HUES64 (cell line): Measurements from ENCODE around the gene PCDHA7.
"Not testable (repeated sequence)": the region's sequence is repeated elsewhere in the genome, so short reads cannot be mapped to it uniquely, and the experiment has no call there.

Source experiments
- H3K27ac ChIP-seq: 2 replicates; pipeline ENCODE4 v1.7.0; 2013; ENCODE audit warnings: low read depth, low read length, inconsistent platforms
- H3K27me3 ChIP-seq: 2 replicates; pipeline ENCODE4 v1.6.1; 2013; ENCODE audit warnings: mild to moderate bottlenecking, low read length; ENCODE audit not compliant: insufficient read depth
- H3K36me3 ChIP-seq: 2 replicates; pipeline ENCODE4 v1.6.1; 2013; ENCODE audit warnings: mild to moderate bottlenecking, low read length; ENCODE audit not compliant: insufficient read depth
- H3K4me1 ChIP-seq: 2 replicates; pipeline ENCODE4 v1.6.1; 2013; ENCODE audit warnings: mild to moderate bottlenecking, low read length, moderate library complexity; ENCODE audit not compliant: insufficient read depth
- H3K4me3 ChIP-seq: 2 replicates; pipeline ENCODE4 v1.5.1; 2013; ENCODE audit warnings: mild to moderate bottlenecking, low read length, moderate library complexity
- H3K9ac ChIP-seq: 2 replicates; pipeline ENCODE4 v1.6.1; 2013; ENCODE audit warnings: mild to moderate bottlenecking, low read depth, low read length
- H3K9me3 ChIP-seq: 2 replicates; pipeline ENCODE4 v1.6.1; 2013; ENCODE audit warnings: low read depth, low read length; ENCODE audit not compliant: insufficient read depth
- WGBS: fragments of 150-250, 120-280 bp; methylation state at CpG from one replicate; pipeline ENCODE4 v1.1.7; 2013; ENCODE audit warnings: missing lambda C conversion rate; 5-methylcytosine and 5-hydroxymethylcytosine counted together

Gene PCDHA7

GRCh38 chr5:140848139-140849102 is 14.4 kb downstream of the PCDHA7 start, which contains the start of gene PCDHA9:
Gene PCDHA9, plus strand, starts transcription at chr5:140848382. Its CDS starts 114 bp downstream, at chr5:140848496.
- H3K27ac ChIP-seq, H3K4me1 ChIP-seq, H3K36me3 ChIP-seq, H3K27me3 ChIP-seq, H3K9me3 ChIP-seq, H3K9ac ChIP-seq: not testable (repeated sequence)
- peak within 1 kb of the TSS; percentile 28 for H3K4me3 ChIP-seq
- 95% methylated on average over 39 of the region's 48 CpGs for WGBS

GRCh38 chr5:140849831-140850634 is 16.0 kb downstream of the PCDHA7 start:
- H3K4me3 ChIP-seq, H3K27ac ChIP-seq, H3K36me3 ChIP-seq, H3K9ac ChIP-seq, H3K27me3 ChIP-seq, H3K9me3 ChIP-seq, H3K4me1 ChIP-seq: not testable (repeated sequence)
- 97% methylated on average over 101 of the region's 101 CpGs for WGBS

DNA sequence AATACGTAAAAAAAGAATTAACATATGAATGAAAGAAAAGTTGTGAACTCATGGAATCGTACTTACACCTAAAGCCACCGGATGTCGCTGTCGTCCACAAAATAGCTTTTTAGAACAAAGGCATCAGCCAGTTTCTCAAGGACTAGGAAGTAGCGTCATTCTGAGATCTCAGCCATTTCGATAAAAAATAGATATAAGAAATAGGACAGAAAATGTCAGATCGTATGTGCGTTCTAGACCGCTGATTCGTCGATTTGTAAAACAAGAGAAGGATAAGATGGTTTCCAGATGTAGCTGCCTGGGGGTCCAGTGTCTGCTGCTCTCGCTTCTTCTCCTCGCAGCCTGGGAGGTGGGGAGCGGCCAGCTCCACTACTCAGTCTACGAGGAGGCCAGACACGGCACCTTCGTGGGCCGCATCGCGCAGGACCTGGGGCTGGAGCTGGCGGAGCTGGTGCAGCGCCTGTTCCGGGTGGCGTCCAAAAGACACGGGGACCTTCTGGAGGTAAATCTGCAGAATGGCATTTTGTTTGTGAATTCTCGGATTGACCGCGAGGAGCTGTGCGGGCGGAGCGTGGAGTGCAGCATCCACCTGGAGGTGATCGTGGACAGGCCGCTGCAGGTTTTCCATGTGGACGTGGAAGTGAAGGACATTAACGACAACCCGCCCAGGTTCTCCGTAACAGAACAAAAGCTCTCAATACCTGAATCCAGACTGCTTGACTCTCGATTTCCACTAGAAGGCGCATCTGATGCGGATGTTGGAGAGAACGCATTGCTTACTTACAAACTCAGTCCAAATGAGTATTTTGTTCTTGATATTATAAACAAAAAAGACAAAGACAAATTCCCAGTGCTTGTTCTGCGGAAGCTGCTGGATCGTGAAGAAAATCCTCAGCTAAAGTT is 22.0 kb downstream of the PCDHA7 start, which contains the start of gene PCDHA10:
Gene PCDHA10 (plus strand): TSS at position 126 of the 903 bp plus-strand sequence. CDS start 152 bp downstream, at position 278.
- 0 out of 2 replicates have a peak, but pooled peaks cover 3% of the 10 kb centered on the region for H3K4me1 ChIP-seq
- no peaks in the 10 kb centered on the region for H3K9me3 ChIP-seq
- peak within 1 kb of the TSS; percentile 70 for H3K9ac ChIP-seq
- H3K4me3 ChIP-seq = peak within 1 kb of the TSS; percentile 56
- WGBS = 92% methylated on average over 44 of the region's 44 CpGs
- no peak within 1 kb of the TSS for H3K27ac ChIP-seq
- H3K36me3 ChIP-seq = no peaks in the 10 kb centered on the region
- H3K27me3 ChIP-seq = no peaks in the 10 kb centered on the region

GRCh38 chr5:140857177-140857986 is 23.3 kb downstream of the PCDHA7 start:
- no peak overlapping the region for H3K27ac ChIP-seq

GRCh38 chr5:140857987-140858240 is 23.8 kb downstream of the PCDHA7 start:
- Histone ChIP-seq H3K9me3 (no peaks in the 10 kb centered on the region), H3K4me1 (0 out of 2 replicates have a peak, but pooled peaks cover 3% of the 10 kb centered on the region), H3K27ac (no peak overlapping the region), H3K27me3 (no peaks in the 10 kb centered on the region), H3K36me3 (no peaks in the 10 kb centered on the region), H3K9ac (no peak overlapping the region), H3K4me3 (no peak overlapping the region)
- WGBS = 97% methylated on average over 22 of the region's 22 CpGs

More at GRCh38 chr5:140857177-140857986, 23.3 kb downstream of the PCDHA7 start:
- Histone ChIP-seq H3K36me3 (no peaks in the 10 kb centered on the region), H3K27me3 (no peaks in the 10 kb centered on the region), H3K9me3 (no peaks in the 10 kb centered on the region), H3K4me3 (no peak overlapping the region), H3K9ac (no peak overlapping the region), H3K4me1 (0 out of 2 replicates have a peak, but pooled peaks cover 3% of the 10 kb centered on the region)
- WGBS = 97% methylated on average over 94 of the region's 94 CpGs

DNA sequence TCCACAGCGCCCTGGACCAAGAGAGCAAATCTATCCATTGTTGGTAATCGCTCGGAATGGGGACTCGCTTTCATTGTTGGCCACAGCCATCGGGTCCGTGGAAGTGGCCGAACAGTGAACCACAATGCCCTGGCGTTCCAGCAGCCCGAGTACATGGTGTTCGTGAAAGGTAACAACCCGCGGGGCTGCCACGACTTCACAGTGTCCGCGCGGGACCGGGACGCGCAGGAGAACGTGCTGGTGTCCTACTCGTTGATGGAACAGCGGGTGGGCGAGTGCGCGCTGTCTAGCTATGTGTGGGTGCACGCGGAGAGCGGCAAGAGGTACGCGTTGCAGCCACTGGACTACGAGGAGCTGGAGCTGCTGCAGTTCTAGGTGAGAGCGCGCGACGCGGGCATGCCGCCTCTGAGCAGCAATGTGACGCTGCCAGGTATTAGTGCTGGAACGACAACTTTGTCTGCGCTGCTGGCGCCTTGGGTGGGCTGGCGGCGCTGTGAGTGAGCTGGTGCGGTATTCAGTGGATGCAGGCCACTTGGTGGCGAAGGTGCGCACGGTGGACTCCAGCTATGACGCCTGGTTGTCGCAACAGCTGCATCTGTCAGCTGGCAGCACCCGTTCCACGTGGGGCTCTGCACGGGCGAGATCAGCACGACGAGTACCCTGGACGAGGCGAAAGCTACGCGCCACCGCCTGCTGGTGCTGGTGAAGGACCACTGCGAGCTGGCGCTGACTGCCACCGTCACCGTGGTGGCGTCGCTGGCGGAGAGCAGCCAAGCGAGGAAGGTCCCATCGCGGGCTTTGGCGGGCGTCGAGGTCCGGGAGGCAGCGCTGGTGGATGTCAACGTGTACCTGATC is 28.6 kb downstream of the PCDHA7 start:
- H3K9ac ChIP-seq = no peak overlapping the region
- no peaks in the 10 kb centered on the region; the same call in 1 of the 2 replicates for H3K9me3 ChIP-seq
- 97% methylated on average over 76 of the region's 76 CpGs for WGBS
- no peaks in the 10 kb centered on the region; the same call in 1 of the 2 replicates for H3K36me3 ChIP-seq
- H3K27ac ChIP-seq = no peak overlapping the region
- no peaks in the 10 kb centered on the region for H3K27me3 ChIP-seq
- H3K4me1 ChIP-seq = 0 out of 2 replicates have a peak, but pooled peaks cover 2% of the 10 kb centered on the region
- H3K4me3 ChIP-seq = no peak overlapping the region

DNA sequence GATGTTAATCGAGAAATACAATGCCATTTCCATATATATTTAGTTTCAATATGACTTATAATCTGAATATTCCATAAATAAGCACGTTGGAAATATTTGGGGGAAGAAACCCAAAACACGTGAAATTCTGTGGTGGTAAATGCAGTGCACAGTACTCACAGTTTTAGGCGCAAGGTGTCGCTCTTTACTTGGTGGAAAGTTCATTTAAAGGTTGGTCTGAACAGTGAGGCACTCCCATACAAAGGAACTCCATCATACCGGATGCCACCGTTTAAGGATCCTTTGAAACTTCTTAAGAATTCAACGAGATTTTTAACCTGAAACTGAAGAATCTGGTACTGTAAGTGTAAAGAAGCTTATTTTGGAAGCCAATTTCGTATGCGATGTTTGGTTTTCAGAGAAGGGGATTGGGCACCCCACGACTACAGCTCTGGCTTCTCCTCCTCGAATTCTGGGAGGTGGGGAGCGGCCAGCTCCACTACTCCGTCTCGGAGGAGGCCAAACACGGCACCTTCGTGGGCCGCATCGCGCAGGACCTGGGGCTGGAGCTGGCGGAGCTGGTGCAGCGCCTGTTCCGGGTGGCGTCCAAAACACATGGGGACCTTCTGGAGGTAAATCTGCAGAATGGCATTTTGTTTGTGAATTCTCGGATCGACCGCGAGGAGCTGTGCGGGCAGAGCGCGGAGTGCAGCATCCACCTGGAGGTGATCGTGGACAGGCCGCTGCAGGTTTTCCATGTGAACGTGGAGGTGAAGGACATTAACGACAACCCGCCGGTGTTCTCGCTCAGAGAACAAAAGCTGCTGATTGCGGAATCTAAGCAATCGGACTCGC is 34.9 kb downstream of the PCDHA7 start, which contains the start of gene PCDHA11:
Gene PCDHA11 (plus strand): TSS at position 237 of the 834 bp plus-strand sequence. CDS start 147 bp downstream, at position 384.
- Histone ChIP-seq H3K9ac (peak within 1 kb of the TSS; percentile 84), H3K4me1 (0 out of 2 replicates have a peak, but pooled peaks cover 3% of the 10 kb centered on the region), H3K27ac (peak within 1 kb of the TSS; percentile 65; the same call in 1 of the 2 replicates), H3K36me3 (peaks cover 6% of the 10 kb centered on the region; the same call in 1 of the 2 replicates), H3K9me3 (0 out of 2 replicates have a peak, but pooled peaks cover 4% of the 10 kb centered on the region), H3K27me3 (no peaks in the 10 kb centered on the region), H3K4me3 (peak within 1 kb of the TSS; percentile 71)
- WGBS = 3% methylated on average over 40 of the region's 41 CpGs

DNA sequence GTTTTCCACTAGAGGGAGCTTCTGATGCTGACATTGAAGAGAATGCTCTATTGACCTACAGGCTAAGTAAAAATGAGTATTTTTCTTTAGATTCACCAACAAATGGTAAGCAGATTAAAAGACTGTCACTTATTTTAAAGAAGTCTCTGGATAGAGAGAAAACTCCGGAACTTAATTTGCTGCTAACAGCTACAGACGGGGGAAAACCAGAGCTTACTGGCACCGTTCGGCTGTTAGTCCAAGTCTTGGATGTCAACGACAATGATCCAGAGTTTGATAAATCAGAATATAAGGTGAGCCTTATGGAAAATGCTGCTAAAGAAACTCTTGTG is 35.5 kb downstream of the PCDHA7 start:
- Histone ChIP-seq H3K27me3 (no peaks in the 10 kb centered on the region), H3K9ac (peak overlapping the region; percentile 84), H3K27ac (no peak overlapping the region), H3K4me1 (0 out of 2 replicates have a peak, but pooled peaks cover 3% of the 10 kb centered on the region), H3K36me3 (peaks cover 6% of the 10 kb centered on the region; the same call in 1 of the 2 replicates), H3K9me3 (0 out of 2 replicates have a peak, but pooled peaks cover 4% of the 10 kb centered on the region), H3K4me3 (peak overlapping the region; percentile 71)
- 87% methylated on average over 5 of the region's 5 CpGs for WGBS
